NCI-H2196 (cell line): Measurements from ENCODE around the gene GULP1.
"Not testable (repeated sequence)": the region's sequence is repeated elsewhere in the genome, so short reads cannot be mapped to it uniquely, and the experiment has no call there.

ENCODE experiments used
- DNase-seq: peaks from one replicate; lab custom pipeline; 2025; ENCODE audit not compliant: unreplicated experiment; lab: John Stamatoyannopoulos, UW

Gene GULP1

DNA sequence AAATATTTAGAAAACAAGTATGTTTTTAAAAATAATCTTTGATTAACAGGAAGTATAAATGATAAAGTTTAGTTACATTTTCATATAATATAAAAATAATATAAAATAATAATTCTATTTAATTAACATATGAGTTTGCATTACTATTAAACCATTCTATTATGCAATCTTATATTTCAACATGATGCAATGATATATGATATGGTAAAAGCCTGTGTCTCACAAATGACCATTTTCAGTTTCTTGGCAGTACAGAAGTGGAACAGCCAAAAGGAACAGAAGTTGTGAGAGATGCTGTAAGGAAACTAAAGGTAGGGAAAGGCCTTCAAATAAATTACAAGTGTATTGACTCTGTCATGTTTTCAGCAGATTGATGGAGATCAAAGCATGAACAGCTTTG, 230.8 kb downstream of the GULP1 start:
- no peak for DNase-seq

DNA sequence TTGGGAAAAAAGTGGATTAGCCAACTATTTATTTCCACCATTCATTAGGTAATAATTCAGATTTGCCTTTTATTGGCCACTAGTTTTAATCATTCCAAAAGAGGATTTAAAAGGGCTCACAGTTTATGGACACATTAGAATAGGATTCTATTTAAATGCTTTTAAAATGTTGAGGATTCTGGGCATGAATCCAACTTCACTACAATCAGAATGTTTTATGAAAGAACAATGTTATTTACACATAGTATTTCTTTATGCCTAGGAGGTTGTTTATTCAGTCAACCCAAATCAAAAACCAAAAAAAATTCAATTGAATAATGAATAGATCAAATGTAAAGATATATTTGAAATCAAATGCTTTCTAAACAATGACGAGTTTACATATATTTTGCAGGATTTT, 232.2 kb downstream of the GULP1 start:
- DNase-seq: no peak

GRCh38 chr2:188524519-188525113, 232.9 kb downstream of the GULP1 start:
- peak; percentile 32 for DNase-seq

DNA sequence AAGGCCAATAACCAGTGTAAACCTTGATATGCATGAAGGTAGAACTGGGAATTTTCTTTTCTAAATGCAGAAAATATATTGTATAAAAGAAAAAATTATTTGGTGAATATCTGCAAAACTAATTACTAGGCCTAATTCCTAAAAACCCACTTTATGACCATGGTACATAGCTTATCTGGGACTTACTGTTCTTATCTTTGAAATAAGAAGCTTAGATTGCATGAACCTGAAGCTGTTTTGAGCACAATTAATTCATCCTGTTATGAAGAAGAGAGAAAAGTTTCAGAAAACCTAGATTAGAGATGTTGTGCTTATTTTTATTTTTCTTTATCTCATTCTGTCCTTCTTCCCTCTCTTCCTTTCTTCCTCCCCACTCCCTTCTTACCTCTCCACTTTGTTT, 235.0 kb downstream of the GULP1 start:
- DNase-seq: no peak

GRCh38 chr2:188527141-188527540, 235.5 kb downstream of the GULP1 start:
- no peak for DNase-seq

DNA sequence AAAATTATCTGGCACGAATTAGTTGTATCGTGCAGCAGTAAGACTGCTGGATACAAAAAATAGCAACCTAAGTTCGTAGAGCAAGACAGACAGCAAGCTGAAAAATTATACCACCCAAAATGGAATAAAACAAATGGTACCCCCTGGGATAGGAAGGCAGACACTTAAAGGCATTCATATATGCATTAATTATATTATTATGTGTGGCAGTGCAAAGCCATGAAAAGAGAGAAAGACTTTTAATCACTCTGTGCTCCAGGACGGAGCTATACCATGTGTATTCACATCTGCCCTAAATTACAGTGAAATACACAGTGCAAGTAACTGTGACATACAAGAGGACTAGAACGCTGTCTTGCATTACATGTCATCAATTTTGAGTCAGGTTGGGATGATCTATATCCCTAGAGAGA, 235.9 kb downstream of the GULP1 start:
- DNase-seq: no peak

DNA sequence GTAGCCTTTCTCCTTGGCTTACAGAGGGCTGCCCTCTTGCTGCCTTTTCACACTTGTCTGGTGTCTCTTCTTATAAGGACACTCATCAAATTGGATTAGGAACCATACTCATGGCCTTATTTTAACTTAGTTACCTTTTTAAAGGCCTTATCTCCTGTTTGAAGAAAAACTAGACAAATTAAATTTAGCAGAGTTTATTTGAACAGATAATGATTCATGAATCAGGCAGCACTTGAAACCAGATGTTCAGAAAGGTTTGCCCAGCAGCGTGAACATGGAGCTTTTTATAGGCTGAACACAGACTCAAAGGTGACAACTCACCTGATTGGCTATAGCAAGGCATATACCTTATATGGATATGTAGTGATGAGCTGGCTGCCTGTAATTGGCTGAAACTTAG, 238.0 kb downstream of the GULP1 start:
- no peak for DNase-seq

GRCh38 chr2:188534875-188535274, 243.2 kb downstream of the GULP1 start:
- DNase-seq: no peak

GRCh38 chr2:188551671-188552070, 260.0 kb downstream of the GULP1 start:
- no peak for DNase-seq

DNA sequence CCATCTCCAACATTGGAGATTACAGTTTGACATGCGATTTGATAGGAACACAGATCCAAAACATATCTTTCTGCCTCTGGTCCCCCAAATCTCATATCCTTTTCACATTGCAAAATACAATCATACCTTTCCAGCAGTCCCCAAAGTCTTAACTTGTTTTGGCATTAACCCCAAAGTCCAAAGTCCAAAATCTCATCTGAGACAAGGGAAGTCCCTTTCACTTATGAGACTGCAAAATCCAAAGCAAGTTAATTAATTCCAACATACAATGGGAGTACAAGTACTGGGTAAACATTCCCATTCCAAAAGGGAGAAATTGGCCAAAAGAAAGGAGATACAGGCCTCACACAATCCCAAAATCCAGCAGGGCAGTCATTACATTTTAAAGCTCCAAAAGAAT, 265.4 kb downstream of the GULP1 start:
- DNase-seq: no peak

DNA sequence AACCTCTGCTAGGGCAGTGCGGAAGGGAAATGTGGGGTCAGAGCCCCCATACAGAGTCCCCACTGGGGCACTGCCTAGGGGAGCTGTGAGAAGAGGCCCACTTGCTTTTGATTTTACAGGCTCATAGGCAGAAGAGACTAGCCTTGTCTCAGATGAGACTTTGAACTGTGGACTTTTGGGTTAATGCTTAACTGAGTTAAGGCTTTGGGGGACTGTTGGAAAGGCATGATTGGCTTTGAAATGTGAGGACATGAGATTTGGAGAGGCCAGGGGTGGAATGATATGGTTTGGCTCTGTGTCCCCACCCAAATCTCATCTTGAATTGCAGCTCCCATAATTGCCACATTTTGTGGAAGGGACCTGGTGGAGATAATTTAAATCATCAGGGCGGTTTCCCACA, 267.8 kb downstream of the GULP1 start:
- not testable (repeated sequence) for DNase-seq

DNA sequence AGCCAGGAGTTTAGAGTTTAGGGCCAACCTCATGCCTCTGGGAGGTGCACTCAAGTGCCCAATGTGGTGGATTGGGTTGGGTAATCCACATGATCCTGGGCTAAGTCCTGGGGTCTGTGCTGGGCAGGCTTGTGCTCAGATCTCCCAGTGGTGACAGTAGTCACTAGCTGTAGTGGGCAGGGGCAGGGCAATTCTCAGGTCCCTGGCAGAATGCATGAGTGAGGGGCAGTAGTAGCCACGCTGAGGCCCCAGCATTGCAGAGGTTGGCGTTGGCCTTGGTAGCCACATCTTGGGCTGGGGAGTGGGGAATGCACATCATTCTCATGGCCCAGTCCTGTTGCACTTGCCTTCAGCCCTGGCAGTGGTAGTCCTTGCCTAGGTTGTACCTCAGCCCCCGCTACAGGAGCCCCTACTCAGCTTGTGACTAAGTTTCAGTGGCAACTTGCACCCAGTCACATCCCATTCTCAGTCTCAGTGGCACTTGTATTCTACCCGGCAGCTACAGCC, 269.9 kb downstream of the GULP1 start:
- DNase-seq: no peak

DNA sequence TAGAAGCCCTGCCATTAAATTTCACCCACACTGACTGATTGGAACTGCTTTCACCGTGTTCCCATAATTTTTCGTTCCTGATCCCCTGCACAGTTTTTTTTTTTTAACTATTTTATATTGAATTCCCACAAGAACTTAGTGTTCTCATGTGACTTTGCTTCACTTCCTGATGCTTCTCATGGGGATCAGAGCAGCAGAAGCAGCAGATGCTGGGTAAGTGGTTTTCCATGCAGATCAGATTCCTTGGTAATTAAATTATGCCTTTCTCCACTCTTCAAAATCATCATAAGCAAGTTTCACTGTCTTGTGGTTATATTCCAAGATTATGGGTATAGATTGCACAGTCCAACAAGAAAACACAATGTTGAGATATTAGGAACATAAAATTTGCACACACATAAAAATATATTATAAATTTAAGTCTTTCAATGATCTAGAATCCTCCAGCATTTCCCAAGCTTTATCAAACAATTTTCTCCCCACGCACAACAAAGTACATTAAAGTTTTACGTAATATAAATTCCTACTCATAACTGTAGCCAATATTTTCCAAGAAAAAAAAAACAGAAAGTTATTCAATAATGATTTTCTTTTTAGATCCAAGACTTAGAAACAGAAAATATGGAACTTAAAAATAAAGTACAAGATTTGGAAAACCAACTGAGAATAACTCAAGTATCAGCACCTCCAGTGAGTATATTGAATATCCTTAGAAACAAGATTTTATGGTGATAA, 277.9 kb downstream of the GULP1 start:
- DNase-seq: no peak

GRCh38 chr2:188570370-188570769, 278.7 kb downstream of the GULP1 start:
- DNase-seq: no peak

- DNase-seq: no peak
Observed at GRCh38 chr2:188571543-188572303, 280.0 kb downstream of the GULP1 start.

DNA sequence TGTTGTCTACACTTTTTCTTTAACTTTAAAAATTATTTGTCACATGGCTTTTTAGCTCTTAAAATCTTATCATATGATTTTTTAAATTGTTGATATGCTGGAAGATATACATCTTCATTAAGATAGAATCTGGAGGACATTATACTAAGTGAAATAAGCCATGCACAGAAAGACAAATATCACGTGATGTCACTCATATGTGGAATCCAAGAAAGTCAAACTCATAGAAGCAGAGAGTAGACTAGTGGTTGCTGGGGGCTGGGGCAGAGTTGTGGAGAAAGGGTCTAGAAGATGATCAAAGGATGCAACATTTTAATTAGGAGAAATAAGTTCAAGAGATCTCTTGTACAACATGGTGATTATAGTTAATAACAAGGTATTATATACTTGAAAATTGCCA, 280.9 kb downstream of the GULP1 start:
- DNase-seq: no peak

DNA sequence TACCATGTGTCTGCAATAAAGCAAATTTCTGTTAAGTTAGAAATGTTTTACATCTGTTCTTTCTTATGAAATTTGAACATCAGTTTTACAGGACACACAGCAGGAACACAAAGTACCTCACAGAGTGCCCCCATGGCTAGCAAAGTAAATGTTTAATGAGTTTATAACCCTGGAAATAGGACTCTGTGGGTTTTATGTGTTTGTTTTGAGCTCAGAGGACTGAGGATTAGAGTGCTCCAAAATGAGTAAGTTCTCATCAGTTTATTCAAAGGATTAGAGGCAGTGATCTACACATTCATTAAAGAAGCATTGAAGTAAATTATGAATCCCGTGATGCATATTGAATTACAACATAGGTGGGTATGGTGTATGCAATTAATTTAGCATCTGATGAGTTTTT, 281.8 kb downstream of the GULP1 start:
- no peak for DNase-seq

GRCh38 chr2:188576006-188576405, 284.3 kb downstream of the GULP1 start:
- DNase-seq: no peak

GRCh38 chr2:188576651-188577050, 285.0 kb downstream of the GULP1 start:
- DNase-seq: no peak

GRCh38 chr2:188577231-188577630, 285.6 kb downstream of the GULP1 start:
- no peak for DNase-seq

DNA sequence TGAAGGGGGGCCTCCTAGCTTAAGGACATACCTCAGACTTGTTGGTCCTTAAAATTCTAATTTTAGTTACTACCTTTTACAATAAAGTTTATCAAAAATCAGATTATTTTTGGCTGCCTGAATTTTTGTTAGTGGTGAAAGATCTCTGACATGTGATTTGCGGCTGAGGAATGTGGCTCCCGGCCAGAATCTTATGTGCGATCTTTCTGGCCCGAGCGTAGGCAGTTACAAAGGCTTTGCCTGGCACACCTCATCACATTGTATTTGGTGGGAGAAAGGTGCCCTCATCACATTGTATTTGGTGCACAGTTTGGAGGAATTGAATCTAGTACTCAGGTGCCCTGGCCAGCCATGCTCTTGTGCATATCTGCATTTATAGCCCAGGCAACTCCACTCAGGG, 289.1 kb downstream of the GULP1 start:
- no peak for DNase-seq

DNA sequence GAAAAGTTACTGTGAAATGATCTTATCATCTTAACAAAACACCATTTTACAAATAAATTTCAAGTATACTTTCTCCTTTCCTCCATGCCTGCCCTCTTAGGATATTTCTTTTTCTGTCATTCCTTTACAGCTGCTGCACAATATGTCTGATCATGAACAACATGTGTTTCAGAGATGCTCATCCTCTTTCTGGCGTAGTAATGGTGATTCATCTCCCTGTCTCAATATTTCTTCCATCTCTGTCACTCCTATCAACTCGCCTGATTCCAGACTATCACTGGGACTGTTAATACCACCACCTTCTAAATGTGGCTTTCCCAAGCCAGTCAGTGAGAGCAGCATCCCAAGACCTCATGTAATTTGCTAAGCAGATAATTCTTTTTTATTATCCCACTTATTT, 290.5 kb downstream of the GULP1 start:
- DNase-seq: no peak
